HCT116 (cell line): ENCODE data around the gene UQCRFS1.

Source experiments
- CTCF ChIP-seq, 3 experiments: fragments of 200-600 bp in 1 of 3; sonication (generic) in 1 of 3; IDR thresholded peaks in 2 of 3; conservative IDR thresholded peaks in 1 of 3; 2 replicates each; pipeline ENCODE4 v1.5.1; 2012 to 2017; ENCODE audit warnings: low read depth in 2 of 3, low read length in 2 of 3, antibody characterized with exemption in 1 of 3, borderline replicate concordance in 1 of 3, control low read depth in 1 of 3, mild to moderate bottlenecking in 1 of 3, mixed read lengths in 1 of 3, mixed run types in 1 of 3, moderate library complexity in 1 of 3; ENCODE audit not compliant: insufficient read depth in 1 of 3
- ELF1 ChIP-seq: IDR thresholded peaks from 2 replicates; pipeline ENCODE4 v1.6.1; 2012; ENCODE audit warnings: low read depth, borderline replicate concordance
- SRF ChIP-seq: IDR thresholded peaks from 2 replicates; pipeline ENCODE4 v1.6.1; 2012; ENCODE audit warnings: low read depth
- YY1 ChIP-seq: IDR thresholded peaks from 2 replicates; pipeline ENCODE4 v1.6.1; 2011; ENCODE audit warnings: low read length, low read depth, moderate library complexity, mild to moderate bottlenecking; ENCODE audit not compliant: insufficient replicate concordance; ENCODE audit errors: extremely low read depth

- TF ChIP-seq CTCF (IDR thresholded peaks at IDR 0.05 in 2 of 3, conservative IDR thresholded peaks at IDR 0.05 in 1 of 3; ENCODE audit: borderline replicate concordance in 1 of 3, insufficient read depth in 1 of 3, low read depth in 2 of 3, low read length in 2 of 3) (no peak), YY1 (no peak), SRF (no peak), ELF1 (no peak)
Observed at GRCh38 chr19:29255912-29256311, 43.0 kb upstream of the UQCRFS1 start.
